HG02588 (cell line): Measurements from ENCODE around the gene ALDH1B1.

Source experiments
- ATAC-seq: cut with Tn5 transposase; IDR thresholded peaks from one replicate; pipeline ENCODE4 v1.9.1; 2021; ENCODE audit warnings: mild to moderate bottlenecking, moderate library complexity; ENCODE audit not compliant: unreplicated experiment

ALDH1B1 gene

GRCh38 chr9:38413283-38413682 is 20.8 kb downstream of the ALDH1B1 start:
- ATAC-seq = no peak

DNA sequence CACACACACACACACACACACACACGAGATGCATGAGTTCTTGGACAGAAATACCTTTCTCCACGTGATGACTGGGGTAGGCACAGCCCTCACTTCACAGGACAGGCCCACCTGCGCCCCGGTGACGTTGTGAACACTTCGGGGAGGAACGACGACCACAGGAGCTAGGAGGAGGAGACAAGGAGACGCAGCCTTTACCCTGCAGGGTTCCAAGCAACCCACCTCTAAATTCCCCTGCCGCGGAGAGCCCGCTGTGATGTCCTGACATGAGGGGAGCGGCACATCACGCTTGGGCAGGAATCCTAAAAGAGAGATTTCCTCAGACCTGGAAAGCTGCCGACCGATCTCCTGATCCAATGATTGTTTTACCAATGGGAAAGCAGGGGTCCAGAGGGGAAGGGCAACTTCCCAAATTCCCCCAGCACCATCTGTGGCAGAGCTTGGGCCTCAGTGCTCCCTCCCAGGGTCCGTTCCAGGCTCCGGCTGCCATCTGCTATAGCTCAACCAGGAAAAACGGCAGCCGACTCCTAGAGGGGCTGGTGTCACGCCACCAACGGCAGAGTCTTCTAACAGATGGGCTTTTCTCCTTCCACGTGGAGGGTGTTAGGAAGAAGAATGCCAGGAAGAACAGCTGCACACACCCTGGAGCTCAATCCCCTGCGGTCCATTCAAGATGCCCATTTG is 21.7 kb downstream of the ALDH1B1 start:
- no peak for ATAC-seq

DNA sequence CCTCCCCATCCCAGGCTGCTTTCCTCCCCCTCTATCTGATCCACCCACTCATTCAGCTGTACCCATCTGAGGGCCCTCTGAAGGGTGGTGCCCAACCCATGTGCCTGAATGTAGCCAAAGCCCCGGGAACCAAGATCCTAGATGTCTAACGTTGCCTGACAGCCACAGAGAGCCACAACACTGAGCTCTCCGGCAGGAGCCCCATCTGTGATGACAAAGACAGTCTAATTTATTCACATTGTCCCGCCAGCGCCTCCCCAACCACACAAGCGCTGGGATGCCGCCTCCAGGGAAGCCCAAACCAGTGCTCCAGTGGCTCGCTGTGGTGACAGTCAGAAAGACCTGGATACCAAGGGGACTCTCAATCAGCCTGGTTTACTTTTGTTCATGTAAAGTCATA is 23.4 kb downstream of the ALDH1B1 start:
- ATAC-seq = no peak

- no peak for ATAC-seq
Measured at GRCh38 chr9:38416461-38416860, 24.0 kb downstream of the ALDH1B1 start.

DNA sequence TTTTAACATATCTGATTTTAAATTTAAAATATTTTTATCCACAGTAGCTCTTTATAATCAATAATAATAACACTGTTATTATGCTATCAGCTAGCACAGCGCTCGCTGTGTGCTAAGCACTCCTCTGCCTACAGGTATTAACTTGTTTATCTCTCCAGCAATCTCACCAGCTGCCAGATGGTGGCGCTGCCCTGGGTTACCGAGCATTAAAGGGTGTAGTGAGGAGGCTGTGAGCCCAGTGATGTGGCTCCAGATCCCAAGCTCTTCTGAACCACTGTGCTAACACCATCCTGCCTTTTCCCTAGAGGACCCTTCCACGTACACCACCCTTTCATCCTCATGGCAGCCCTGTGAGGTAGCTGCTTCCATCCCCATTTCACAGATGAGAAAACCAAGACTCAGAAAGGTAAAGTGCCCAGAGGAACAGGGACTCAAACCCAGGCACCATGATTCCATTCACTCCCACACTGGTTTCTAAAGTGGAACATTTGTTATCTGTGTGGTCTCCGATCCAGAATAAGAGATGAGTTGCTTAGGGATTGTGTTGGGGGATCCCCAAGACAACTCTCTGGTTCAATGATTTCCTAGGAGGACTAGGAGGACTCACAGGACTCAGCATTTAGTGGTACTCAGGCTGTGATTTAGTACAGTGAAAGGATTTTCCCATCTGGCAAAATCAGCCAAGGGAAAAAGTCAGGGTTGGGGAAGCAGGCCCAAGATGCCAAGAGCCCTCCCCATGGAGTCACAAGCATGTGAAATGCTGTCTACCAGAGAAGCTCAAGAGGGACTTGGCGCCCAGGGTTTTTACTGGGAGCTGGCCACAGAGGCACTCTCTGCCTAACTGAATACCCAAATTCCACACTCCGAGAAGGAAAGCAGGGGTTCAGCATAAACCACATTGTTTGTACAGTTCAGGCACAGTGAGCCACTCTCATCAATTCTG is 24.8 kb downstream of the ALDH1B1 start:
- ATAC-seq = no peak

- no peak for ATAC-seq
Measured at GRCh38 chr9:38418366-38418765, 25.9 kb downstream of the ALDH1B1 start.

GRCh38 chr9:38419181-38419580 is 26.7 kb downstream of the ALDH1B1 start:
- ATAC-seq = no peak

- no peak for ATAC-seq
Measured at GRCh38 chr9:38421498-38422211, 29.2 kb downstream of the ALDH1B1 start.

- ATAC-seq = no peak
Measured at GRCh38 chr9:38422555-38423260, 30.2 kb downstream of the ALDH1B1 start.

DNA sequence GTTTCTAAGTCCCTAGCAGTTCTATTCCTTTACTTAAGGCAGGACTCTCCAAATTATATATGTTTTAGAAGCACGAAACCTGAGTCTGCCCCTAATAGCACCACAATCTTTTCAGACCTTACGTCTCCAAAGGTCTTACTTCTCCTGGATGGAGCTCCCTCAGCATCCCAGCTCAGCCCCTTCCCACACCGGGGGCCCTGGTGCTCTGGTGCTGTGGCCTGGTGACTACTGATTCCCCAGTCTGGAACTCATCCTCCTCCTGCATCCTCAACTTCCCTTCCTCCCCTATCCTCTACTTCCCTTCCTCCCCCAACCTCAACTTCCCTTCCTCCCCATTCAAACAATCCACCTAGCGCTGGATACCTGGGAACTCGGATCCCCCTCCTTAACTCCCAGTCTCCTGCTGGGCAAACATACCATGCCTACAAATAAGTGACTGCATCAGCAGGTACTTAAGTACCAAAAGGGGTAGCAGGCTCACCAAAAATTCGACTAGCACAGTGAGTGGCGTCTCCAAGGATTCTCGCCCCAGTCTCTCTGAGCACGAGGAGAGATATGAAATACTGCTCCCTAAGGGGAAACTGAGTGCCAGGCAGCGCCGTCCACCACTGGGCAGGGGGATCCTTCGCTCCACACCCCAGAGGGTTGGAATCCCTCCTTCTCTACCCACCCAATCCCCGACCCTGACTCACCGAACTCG is 30.9 kb downstream of the ALDH1B1 start:
- ATAC-seq = no peak

DNA sequence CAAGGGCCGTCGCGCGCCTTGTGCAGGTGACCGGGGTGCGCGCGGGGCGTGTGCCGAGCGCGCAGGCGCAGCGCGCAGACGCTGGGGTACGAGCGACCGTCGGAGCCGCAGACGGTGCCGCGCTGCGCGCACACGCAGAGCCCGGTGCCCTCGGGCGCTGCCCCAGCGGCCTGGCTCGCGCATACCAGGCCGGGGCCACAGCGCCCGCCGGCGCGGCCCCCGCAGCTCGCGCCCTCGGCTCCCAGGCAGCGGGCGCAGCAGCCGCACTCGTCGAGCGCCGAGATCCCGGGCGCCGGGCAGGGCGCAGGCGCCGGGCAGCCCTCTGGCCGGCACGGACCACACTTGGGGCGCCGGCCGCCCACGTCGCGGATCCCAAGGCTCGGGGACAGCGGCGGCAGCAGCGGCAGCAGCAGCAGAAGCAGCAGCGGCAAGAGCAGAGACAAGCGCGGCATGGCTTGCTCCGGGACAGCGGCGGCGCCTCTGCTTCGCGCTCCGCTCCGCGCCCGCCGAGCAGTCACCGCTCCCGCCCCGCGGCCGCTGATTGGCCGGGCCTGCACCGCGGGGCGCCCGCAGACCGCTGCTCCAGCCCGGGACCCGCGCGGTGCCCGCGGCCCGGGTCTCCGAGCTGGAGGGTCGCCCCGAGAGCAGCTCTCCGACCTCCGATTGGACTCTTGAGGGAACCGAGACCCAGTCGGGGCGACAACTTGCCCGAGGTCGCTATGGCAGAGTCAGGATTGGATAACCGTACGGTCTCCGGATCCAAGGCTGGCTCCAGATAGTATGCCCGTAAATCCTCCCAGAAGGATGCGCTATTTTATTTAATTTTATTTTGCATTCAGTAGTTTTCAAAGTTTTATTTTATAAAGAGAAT is 31.7 kb downstream of the ALDH1B1 start, which contains the start of gene IGFBPL1:
Gene IGFBPL1 (minus strand): TSS at position 482 of the 871 bp plus-strand sequence. CDS start 30 bp downstream, at position 452.
- ATAC-seq = no peak

DNA sequence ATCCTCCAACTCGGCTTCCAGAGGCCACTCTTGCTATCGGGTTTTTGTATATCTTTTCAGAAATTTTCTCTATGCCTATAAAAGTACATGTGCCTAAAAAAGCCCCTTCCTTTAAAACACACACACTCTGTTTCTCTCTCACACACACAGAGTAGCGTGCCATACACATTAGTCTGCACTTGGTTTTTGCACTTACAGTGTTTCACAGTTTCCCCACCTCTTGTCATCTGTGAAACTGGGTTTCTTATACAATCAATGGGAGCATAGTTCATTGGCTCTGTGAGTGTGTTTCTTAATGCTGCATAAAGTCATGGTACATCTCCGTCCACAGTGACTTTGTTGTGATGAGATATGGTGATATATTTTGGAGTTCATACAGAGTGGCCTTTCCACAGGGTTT is 32.4 kb downstream of the ALDH1B1 start:
- ATAC-seq = no peak

- ATAC-seq = no peak
Measured at GRCh38 chr9:38428062-38428461, 35.6 kb downstream of the ALDH1B1 start.

- ATAC-seq = no peak
Measured at GRCh38 chr9:38431116-38431515, 38.6 kb downstream of the ALDH1B1 start.

DNA sequence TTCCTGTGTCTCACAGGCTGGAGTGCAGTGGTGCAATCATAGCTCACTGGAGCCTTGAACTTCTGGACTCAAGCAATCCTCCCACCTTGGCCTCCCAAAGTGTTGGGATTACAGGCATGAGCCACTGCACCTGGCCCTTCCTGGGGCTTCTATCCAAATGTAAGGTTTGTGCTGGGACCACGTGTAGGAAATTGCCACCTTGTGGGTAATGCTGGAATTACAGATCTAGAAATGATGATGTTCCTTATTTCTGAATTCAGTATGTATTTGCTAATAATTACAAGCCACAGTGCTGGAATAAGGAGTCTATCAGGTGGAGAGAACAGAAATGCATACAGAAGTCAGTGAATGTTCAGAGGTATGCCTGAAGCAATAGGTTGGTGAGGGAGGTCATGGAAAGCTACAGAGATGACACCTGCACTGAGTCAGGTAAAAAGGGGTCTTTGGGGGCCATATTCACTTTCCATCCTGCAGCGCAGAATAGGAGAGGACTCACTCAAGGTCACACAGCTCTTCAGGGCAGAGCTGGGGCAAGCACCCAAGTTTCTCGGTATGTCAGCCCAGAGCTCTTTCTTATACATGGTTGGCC is 40.5 kb downstream of the ALDH1B1 start:
- no peak for ATAC-seq

GRCh38 chr9:38434365-38434764 is 41.9 kb downstream of the ALDH1B1 start:
- no peak for ATAC-seq

GRCh38 chr9:38434853-38435252 is 42.4 kb downstream of the ALDH1B1 start:
- ATAC-seq = no peak

- ATAC-seq = no peak
Measured at GRCh38 chr9:38435521-38435920, 43.0 kb downstream of the ALDH1B1 start.

DNA sequence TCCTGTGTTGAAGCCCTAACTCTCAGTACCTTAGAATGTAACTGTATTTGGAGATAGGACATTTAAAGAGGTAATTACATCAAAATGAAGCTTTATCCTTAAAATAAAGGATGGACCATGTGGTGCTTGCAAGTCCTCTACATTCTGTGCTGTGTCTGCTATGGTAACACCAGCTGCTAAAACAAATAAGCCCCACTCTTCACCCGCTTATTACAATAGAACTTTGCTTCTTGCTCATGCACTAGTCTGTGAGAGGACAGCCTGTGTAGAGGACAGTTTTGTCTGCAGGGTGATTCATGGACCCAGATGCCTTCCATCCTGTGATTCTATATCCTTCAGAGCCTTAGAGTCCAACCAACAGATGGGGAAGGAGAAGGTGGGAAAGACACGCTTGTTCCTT is 44.2 kb downstream of the ALDH1B1 start:
- ATAC-seq = no peak
